Measurements from ENCODE around the gene SLC7A11.
"Not testable (repeated sequence)": the region's sequence is repeated elsewhere in the genome, so short reads cannot be mapped to it uniquely, and the experiment has no call there.

Gene SLC7A11

DNA sequence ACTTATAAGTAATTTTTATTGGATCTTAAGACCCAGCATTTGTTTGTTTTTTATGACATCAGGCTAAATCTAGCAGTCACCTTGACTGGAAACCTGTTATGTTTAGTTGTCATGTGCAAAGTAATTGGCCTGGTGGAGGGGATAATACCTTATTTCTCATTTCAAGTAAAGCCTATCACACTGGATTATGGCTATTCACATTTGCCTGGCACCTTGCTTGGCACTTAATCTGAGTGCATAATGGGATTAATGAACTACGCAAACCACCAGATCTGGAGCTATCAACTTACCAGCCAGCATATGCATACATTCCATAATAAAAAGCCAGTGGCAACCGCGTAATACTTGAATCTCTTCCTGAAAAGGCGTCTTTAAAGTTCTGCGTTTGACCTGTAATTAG is 23.2 kb downstream of the SLC7A11 start:
- no peak for DNase-seq (ENCODE audit: low read depth)
- H3K4me3 ChIP-seq (ENCODE audit: low read depth, low read length): no peak overlapping the region

DNA sequence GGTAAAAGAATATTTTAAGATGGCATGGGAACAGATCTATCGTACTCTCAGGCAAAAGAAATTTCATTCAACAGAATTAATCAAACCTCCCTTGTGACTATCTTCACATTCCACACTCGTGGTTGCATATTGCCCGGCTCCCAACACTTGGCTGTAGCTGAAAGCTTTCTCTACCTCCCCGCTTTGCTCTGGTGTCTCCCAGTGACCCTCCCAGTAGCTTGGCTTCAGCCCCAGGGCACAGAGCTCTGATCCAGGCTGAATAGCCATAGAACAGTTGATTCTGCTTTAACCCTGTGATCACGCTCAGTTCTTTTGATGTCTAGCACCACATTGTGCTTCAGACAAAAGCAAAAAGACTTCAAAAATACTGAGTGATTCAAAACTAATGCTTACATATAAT is 24.6 kb downstream of the SLC7A11 start:
- no peak for DNase-seq (ENCODE audit: low read depth)
- H3K4me3 ChIP-seq (ENCODE audit: low read depth, low read length): no peak overlapping the region

DNA sequence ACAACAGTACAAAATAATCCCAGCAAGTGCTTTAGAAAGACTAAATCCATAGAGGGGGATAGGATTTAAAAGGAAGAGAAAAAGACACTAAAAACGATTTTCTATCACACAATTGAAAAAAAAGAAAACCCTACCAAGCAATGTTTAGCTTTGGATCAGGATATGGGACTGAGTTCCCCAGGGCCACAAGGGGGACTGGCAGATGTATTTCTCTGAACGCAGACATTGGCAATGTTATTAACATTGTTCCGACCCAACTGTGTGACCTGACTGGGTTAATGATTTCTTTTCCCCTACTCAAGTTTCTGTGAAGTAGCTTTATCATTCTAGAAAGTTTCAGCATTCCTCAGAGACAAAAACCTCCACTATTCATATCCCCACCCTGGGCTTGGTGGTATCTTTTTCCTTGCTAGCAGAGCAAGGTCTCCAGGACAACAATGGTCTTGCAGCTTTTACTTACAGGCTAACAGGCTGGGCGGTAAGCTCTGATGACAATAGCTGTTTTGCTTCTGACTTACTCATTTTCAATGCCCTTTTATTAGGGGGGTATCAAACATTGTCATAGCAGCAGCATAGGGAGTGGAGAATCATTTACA is 25.8 kb downstream of the SLC7A11 start:
- no peak overlapping the region for H3K4me3 ChIP-seq (ENCODE audit: low read depth, low read length)
- DNase-seq (ENCODE audit: low read depth): no peak

DNA sequence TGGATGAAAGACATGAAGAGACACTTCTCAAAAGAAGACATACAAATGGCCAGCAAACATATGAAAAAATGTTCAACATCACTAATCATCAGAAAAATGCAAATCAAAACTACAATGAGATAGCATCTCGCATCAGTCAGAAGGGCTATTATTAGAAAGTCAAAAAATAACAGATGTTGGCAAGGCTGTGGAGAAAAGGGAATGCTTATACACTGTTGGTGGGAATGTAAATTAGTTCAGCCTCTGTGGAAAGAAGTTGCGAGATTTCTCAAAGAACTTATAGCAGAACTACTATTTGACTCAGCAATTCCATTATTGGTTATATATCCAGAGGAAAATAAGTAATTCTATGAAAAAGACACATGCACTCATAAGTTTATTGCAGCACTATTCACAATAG is 31.6 kb downstream of the SLC7A11 start:
- not testable (repeated sequence) for DNase-seq (ENCODE audit: low read depth); H3K4me3 ChIP-seq (ENCODE audit: low read depth, low read length)

DNA sequence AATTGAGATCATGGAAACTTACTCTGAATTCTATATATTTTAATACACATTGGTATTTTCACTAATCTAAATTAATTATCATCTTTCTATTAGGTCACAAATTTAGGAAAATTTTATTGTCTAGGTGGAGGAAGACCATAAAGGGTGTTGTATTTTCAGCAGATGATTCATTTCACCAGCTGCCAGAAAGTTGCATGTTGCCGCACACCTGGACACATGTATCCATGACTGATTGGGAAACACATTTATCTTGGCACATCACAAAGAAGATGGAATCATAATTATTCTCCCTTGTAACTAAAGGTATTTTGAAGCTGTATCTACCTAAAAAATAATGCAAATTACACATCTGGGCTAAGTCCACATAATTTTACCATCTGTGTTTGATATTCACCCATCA is 33.1 kb downstream of the SLC7A11 start:
- DNase-seq (ENCODE audit: low read depth): no peak
- no peak overlapping the region for H3K4me3 ChIP-seq (ENCODE audit: low read depth, low read length)

DNA sequence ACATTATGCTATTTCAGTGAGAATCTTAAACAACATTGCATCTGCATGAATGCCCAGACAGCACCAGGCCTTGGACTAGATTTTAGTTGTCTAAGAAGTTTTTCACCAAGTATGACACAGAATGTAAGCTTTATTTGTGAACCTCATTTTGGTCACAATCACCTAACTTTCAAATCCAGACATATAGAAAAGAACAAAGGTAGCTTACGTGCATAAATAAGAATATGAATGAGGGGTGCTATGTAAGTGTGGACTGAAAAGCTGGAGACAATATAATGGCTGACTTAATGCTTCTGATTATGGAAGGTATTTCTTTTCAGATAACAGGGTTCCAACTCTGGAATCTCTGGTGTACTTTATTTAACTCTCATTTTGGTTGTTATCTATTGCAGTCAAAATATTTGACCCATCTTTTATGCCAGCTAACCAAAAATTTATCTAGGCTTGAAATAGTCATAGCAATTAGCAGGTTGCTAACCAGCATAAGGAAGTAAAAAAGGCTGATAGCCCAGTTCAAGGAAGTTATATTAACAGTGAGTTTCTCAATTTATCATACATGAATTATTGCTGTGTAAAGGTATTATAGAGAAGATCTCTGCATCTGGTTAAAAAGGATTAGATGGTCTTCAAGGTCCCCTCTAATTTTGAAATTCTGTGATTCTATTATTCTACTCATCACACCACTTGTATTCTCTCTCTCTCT is 36.5 kb downstream of the SLC7A11 start:
- H3K4me3 ChIP-seq (ENCODE audit: low read depth, low read length): no peak overlapping the region

DNA sequence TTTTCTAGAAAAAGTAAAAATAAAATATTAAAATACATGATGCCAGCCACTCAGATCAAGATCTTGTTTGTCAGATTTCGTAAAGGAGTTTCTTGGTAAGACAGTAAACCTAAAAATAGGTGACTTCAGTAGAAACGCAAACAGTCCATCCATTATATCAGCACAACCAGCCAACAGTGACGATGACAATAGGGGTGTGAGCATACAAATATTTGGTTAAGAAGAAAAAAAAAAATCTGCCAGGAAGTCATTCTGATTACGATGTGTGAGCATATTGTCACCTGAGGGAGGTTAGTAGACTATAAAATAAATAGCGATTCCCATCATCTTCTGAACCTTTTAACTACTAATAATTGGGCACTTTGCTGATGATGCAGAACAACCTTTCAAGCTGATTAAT is 37.6 kb downstream of the SLC7A11 start:
- H3K4me3 ChIP-seq (ENCODE audit: low read depth, low read length): no peak overlapping the region
- DNase-seq (ENCODE audit: low read depth): no peak

More for the DNA sequence above, 36.5 kb downstream of the SLC7A11 start:
- no peak for DNase-seq (ENCODE audit: low read depth)

DNA sequence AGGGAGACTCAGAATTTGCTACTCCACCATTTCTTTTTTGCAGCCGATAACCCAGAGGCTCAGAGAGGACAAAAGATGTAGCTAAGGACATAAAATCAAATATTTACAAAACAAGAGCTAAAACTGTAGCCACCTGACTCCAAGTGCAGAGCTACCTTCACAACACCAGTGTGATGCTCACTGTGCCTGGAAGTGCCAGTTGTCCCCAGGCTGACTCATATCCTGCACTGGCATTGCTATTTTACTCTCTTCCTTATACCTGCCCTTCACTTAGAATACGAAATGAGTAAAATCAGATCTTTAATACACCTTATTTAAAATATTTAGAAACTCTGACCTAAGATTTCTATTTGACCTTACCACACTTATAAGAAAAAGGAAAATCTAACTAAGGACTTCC is 39.5 kb downstream of the SLC7A11 start:
- no peak for DNase-seq (ENCODE audit: low read depth)

DNA sequence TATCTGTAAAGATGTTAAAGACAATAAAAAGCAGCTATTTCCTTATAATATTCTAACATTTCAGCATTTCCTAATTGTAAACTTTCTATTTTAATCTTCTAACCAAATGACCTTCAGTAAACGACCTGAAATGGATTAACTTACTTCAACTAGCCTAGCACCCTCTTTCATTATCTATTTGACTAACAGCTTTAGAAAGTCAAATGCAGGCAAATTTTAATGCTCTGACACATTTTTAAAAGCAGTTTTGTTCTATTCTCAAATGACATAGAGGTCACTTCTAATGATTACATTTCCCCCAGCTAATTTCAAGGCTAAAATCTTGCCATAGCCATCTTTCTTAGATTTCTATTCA is 41.9 kb downstream of the SLC7A11 start:
- DNase-seq (ENCODE audit: low read depth): no peak
- no peak overlapping the region for H3K4me3 ChIP-seq (ENCODE audit: low read depth, low read length)

More for the DNA sequence above, 39.5 kb downstream of the SLC7A11 start:
- no peak overlapping the region for H3K4me3 ChIP-seq (ENCODE audit: low read depth, low read length)

DNA sequence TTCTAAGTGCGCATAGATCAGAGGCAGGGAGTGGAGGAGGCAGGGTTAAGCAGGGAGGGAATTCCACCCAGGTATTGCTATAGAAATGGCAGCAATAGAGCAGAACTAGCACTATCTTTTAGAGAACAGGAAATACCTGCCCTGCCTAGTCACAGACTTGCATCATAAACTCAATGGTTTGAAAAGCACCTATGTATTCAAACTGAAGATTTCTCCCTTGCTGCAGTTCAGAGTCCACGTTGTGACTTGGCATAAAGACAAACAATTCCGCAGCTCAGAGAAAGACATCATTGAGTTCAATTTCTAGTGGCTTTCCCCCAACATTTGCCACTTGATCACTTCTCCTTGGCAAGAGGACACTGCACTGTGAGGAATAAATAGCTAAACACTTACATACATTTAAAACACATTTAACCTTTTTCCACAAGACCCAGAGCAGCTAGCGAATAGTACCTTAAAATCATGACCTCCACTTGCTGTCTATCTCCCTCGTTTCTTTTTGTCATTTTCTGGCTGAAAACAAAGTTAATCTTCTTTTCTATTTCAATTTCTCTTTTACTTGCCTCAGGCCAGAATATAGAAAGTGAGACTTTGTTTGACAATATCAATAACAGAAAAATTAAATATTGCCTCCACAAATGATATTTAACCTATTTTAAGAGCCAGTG is 42.4 kb downstream of the SLC7A11 start:
- DNase-seq (ENCODE audit: low read depth): no peak
- H3K4me3 ChIP-seq (ENCODE audit: low read depth, low read length): no peak overlapping the region

DNA sequence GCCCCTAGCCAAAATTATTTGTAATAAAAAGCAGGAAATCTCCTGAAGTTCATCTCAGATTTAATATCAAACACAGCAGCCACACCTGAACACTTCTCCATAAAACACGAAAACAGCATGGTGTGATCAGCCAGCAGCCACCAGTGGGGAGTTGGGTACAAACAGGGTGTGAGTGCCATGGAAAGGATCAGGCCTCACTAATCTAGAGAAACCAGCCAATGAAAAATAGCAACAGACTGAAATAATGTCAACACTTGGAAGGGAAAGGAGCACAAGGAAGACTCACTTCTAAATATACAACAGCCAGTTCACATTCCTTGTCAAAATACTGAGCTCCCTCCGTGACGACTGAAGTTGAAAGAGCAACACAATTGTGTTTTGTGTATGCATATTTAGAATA is 46.0 kb downstream of the SLC7A11 start:
- no peak overlapping the region for H3K4me3 ChIP-seq (ENCODE audit: low read depth, low read length)
- no peak for DNase-seq (ENCODE audit: low read depth)

DNA sequence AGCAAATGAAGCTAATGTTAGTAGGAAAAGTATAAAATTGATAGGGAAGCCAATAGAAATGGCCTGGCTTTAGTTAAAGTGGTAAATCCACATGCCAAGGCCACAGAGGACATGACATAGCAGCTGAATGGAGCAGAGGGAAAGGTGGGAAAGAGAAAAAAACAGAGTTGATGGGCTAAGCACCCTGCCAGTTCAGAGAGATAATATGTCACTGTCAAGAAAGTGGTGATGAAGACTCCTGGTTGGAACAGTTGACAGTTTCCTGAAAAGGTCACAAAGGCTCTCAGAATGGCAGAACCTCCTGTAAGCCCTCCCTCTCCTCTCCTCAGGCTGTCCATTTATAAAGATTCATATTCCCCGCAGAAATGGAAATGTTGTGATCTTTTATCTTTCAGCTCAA is 48.2 kb downstream of the SLC7A11 start:
- H3K4me3 ChIP-seq (ENCODE audit: low read depth, low read length): no peak overlapping the region
- DNase-seq (ENCODE audit: low read depth): no peak

DNA sequence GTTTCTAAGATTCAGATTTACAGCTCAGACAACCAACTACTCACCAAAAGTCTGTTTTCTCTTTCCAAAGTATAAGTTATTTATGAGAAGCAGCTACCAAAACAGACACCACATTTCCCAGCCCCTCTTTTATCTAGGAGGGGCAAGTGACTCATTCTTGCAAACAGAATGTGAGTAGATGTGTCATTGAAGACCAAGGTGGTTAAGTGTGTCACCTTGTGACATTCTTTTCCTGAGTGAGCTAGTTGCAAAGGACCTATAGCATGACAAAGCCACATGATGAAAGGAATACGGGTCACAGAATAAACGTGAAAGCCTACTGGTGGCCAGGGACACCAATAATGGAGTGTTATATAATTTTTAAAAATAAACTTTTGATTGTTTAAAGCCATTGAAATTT is 50.0 kb downstream of the SLC7A11 start:
- H3K4me3 ChIP-seq (ENCODE audit: low read depth, low read length): no peak overlapping the region
- DNase-seq (ENCODE audit: low read depth): no peak

DNA sequence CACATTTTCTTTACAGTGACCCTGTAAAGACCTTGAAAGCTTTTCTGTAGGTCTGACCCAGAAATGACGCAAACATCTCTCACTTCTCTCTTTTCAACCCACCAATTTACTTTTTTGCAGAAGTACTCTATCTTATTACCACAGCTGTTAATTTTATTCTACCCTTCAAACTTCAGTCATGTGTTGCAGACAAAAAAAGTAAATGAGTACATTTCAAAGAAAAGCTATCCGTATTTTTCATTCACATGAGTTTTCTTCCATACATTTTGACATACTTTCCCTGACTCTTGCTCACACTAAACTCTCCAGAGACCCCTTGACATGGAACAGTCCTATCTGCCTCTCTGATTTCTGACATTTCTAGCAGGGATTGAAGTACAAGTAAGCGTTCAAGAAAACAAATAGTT is 51.7 kb downstream of the SLC7A11 start:
- no peak for DNase-seq (ENCODE audit: low read depth)
- H3K4me3 ChIP-seq (ENCODE audit: low read depth, low read length): no peak overlapping the region

DNA sequence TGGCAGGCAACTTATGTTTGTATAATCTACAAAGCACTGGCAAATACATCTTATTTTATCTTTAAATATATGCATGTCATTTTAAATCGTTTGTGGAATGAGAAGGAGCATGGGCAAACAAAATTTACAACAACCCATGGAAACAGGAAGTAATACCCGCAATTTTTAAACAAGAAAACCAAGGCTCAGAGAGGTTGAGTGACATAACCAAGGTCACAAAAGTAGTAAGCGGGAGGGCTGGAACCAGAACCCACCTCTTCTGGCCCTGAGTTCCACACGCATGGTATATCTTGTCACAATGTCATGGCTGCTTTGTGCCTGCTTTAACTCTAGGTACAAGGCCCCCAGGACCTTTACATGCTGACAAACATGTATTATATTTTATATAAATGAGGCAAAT is 52.9 kb downstream of the SLC7A11 start:
- H3K4me3 ChIP-seq (ENCODE audit: low read depth, low read length): no peak overlapping the region
- no peak for DNase-seq (ENCODE audit: low read depth)

DNA sequence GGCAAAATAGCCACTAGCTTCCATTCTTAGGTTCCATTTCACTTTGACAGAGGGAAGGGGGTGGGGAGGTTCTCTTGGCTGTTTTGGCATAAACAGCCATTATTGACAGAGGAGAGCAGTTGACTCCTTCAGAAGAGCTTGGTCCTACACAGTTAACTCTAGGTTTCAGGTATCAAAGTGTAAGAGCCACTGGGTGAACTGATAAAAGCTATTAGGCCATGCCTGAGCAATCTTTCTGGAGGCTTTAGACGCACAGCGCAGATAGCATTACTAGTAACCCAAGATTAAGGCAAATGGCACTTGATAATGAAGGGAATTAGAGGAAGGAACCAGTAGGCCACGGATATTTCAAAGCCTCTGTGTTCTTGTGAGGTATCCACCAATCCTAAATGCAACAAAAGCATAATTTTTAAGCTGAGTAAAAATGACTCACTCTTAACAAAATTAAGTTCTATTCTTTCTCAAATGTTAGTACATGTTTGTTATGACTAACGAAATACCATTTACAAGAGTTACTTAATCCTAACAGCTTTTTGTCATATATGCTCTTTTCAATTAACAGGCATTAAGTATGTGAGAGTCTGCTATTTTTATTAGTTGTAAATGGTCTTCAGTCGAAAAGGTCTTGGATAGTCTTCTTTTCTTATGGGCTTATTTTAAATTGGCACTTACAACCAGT is 53.6 kb downstream of the SLC7A11 start:
- DNase-seq (ENCODE audit: low read depth): no peak
- no peak overlapping the region for H3K4me3 ChIP-seq (ENCODE audit: low read depth, low read length)

DNA sequence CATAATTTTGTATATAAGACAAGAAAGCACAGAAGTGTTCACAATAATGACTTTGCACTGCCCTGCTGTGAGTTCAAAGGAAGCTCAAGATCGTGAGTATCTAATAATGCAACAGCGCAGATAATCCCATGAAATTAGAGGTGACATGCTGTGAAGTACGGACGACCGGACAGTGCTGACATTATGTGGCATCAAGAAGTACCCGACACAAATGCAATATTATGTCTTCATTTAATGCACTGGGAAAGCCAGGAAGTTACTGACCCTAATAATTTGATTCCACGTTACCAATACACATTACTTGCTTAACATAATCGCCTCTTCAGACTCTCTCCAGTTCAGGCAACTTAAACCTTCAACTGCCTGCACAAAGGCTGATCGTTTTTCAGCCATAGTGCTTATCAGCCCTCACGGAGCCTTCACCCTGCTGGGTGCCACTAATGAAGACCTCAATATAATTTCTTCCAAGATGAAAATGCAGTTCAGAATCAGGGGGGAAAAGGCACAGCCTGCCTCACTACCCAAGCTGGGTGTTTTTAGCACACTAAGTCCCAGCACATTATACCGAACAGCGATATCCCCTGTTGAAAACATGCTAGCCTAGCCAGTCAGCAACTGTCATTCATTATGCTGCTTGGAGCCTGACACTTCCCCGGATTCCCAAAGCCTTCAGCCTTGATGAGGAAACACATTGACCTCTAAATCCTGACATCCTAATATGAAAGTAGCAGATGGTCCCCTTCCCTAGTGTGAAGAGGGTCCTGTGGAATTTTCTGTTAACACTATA is 56.1 kb downstream of the SLC7A11 start:
- H3K4me3 ChIP-seq (ENCODE audit: low read depth, low read length): no peak overlapping the region
- DNase-seq (ENCODE audit: low read depth): no peak

DNA sequence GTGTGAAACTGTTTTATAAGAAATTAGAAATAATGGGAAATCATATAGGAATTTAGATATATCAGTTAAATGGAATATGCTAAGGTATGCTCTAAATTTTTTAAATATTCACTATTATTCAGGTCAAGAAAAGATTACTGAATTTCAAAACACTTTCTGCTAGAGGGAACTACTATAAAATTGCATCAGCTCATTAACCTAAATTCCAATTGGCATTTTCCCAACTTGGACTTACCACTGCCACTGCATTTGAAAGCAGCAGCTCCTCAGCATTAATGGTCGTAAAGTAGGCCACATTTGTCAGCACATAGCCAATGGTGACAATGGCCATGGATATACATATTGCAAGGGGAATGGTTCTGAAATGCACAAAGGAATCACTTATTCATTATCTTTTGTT is 57.3 kb downstream of the SLC7A11 start:
- no peak overlapping the region for H3K4me3 ChIP-seq (ENCODE audit: low read depth, low read length)
- no peak for DNase-seq (ENCODE audit: low read depth)

DNA sequence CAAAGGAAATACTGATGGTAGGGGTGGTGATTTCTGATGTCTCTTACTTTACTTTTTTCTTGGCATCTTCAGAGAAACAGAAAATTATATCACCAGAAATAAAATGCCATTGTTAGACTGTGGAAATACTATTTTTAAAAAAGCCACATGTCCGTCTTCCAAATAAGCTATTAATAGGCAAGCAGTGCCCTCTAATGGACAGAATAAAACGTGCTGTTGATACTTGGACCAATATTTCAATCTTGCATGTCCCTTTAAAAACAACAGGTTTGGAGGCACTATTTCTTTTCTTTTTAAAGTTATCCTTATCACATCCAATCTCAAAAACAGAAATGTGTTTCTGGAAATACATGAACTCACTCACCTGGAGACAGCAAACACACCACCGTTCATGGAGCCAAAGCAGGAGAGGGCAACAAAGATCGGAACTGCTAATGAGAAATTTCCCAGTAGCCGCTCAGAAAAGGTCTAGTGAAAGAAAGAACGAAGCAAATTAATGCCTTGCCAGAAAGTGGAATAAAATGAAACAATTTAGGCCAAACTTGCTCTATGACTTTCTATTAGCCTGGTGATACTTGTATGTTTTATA is 59.2 kb downstream of the SLC7A11 start:
- no peak overlapping the region for H3K4me3 ChIP-seq (ENCODE audit: low read depth, low read length)
- peak; percentile 39 for DNase-seq (ENCODE audit: low read depth)
